GM18498 (cell line): Measurements from ENCODE around the gene FIBP.

ENCODE experiments used
- ATAC-seq: cut with Tn5 transposase; IDR thresholded peaks from one replicate; pipeline ENCODE4 v1.9.1; 2021; ENCODE audit warnings: mild to moderate bottlenecking, moderate library complexity; ENCODE audit not compliant: unreplicated experiment

FIBP gene

DNA sequence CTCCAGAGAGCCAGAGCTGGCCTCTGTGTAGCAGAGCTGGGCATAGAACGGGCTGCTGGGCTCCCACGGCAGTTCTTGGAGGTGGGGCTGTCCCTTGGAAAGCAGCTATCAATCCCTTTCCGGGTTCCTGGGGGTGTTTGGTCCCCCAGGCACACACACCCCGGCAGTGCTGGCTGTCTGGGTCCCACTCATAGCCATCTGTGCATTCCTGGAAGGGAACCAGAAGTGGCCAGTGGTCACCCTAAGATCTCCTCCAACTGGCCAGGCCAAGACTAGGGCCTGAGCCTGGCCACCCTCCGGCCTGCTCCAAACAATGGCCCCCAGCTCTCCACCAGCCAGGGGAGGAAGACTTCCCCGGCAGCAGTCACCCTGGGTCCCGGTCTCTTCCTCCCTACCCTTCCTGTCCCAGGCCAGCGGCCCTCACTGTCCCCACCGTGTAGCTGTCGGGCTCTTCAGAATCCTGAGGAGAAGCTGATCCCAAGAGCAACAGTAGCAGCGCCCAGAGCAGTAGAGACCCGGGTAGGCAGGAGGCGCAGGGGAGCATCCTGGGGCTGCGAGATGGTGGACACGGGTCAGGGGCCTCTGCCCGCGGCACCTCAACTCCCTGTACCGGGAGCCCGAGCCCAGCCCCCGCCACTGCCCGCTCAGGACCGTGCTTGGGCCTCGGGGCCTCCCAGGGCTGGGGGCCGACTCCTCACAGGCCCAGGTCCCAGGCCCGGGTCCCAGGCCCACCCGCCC, 16.3 kb downstream of the FIBP start:
- ATAC-seq: no peak

GRCh38 chr11:65870706-65871681, 17.3 kb downstream of the FIBP start:
- ATAC-seq: no peak

DNA sequence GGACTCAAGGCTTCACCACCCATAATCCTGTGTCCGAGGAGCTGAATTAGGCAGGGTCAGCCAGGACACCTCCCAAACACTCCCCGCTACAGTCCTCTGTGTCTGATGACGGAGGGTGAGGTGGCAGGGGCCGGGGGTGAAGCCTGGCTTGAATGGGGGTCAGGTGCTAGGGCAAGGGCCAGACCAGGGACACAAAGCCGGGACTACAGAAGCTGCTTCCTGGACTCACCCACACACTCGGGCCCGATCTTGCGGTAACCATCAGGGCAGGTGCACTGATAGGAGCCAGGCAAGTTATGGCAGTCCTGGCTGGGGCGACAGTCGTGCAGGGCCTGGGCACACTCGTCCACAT, 18.0 kb downstream of the FIBP start:
- ATAC-seq: no peak

GRCh38 chr11:65869643-65870306, 18.5 kb downstream of the FIBP start:
- no peak for ATAC-seq

DNA sequence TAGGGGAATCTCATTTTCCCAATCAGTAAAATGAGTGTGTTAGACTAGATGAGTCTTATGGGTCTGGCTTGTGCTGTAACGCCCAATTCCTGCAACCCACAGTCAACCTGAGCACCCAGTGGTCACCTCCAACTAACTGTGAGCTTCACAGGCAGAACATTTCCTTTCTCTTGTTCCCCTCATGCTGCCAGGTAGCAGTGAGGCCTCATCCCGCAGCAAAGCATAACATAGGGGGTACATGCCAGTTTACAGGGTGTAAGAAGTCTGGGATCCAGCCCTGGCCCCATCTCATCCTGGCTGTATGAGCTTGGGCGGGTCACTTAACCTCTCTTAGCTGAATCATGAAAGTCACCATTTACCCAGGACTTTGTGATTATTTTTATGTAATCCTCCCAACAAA, 19.4 kb downstream of the FIBP start:
- no peak for ATAC-seq

- no peak for ATAC-seq
These were observed 20.1 kb downstream of the FIBP start for GRCh38 chr11:65868076-65868667.

- ATAC-seq: no peak
These were observed 20.8 kb downstream of the FIBP start for GRCh38 chr11:65867284-65868071.

DNA sequence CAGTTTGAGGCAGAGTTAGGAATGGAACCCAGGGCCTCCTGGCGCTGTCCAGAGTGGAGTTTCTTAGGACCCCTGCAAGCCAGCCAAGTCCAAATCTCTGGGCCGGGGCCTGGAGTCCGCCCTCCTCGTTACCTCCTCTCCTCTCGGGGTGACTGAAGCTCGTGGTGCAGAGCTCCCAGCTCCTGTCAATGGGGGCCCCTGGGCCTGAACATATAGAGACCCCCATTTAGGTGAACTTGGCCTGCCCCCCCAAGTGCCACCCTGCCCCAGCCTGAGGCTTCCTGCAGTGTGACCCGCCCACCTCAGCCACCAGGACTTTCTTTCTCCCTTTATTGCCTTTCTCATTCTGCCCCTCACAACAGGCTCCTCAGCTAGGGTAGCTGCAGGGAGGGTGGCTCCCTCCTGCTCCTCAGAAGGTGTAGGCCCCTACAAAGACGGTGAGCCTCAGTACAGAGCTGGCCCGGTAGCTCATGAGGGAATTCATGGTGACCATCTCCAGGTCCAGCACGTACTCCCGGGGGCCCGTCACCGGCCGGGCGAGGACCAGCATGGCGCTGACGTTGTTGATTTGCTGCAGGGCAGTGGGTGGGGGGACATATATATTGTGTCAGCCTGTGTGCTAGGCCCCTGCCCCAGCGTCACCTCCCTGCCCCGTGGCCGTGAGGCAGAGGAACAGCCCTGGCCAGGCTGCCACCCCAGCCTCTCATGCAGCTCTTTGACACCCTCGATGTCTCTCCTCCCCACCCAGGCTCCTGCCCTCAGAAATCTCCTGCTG, 21.6 kb downstream of the FIBP start:
- ATAC-seq: no peak

GRCh38 chr11:65865550-65866172, 22.6 kb downstream of the FIBP start:
- no peak for ATAC-seq

DNA sequence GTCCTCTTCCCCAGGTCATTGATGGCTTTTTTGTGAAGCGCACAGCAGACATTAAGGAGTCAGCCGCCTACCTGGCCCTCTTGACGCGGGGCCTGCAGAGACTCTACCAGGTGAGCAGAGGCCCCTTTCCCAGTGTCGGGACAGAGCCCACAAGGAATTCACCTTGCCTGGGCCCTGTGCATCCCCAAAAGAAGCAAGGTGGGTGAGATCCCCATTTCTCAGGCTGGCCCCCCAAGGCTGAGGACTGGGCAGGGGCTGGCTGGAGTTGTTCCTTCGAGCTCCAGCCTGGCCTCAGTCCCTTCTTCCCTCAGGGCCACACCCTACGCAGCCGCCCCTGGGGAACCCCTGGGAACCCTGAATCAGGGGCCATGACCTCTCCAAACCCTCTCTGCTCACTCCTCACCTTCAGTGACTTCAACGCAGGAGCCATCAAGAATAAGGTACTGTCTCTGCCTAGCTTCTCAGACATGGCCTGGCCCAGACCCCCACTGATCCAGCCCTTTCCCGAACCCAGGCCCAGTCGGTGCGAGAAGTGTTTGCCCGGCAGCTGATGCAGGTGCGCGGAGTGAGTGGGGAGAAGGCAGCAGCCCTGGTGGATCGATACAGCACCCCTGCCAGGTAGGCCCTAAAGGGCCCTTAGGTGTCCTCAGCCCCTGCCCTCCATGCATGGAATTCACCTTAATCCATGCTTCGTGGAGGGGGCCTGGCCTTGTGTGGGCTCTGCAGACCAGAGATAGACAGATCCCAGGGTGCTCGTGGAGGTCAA, 23.4 kb downstream of the FIBP start:
- no peak for ATAC-seq

- no peak for ATAC-seq
These were observed 24.2 kb downstream of the FIBP start for GRCh38 chr11:65863889-65864705.

- ATAC-seq: no peak
These were observed 25.1 kb downstream of the FIBP start for GRCh38 chr11:65862941-65863888.

DNA sequence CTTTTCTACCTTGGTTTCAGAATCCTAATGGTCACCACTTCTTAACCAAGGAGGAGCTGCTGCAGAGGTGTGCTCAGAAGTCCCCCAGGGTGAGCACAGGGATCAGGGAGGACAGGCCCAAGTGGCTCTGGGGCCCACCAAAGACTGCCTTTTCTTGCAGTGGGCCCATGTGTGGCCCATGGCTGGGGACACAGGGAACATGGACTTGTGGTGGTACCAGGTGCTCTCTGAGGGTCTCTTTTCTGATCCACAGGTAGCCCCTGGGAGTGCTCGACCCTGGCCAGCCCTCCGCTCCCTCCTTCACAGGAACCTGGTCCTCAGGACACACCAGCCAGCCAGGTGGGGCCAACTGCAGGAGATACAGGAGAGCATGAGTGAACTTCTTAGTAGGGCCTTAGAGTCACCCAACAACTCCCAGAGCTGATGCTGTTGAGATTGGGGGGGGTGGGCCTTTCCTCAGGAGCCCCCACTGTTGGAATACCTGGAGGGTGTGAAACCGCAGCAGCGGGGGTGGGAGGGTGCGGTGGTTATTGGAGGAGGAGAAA, 26.0 kb downstream of the FIBP start:
- no peak for ATAC-seq

GRCh38 chr11:65861533-65862183, 26.6 kb downstream of the FIBP start:
- ATAC-seq: no peak

GRCh38 chr11:65861165-65861505, 27.1 kb downstream of the FIBP start:
- ATAC-seq: no peak
